OCI-LY3 (cell line): Measurements from ENCODE around the gene RPS28.
"Not testable (repeated sequence)": the region's sequence is repeated elsewhere in the genome, so short reads cannot be mapped to it uniquely, and the experiment has no call there.

Experiments used
- CTCF ChIP-seq: fragments of 200-600, 300-600 bp; sonication (generic); IDR thresholded peaks from 2 replicates; pipeline ENCODE4 v1.5.1; 2014; ENCODE audit warnings: antibody characterized with exemption, low read length, low read depth
- EZH2phosphoT487 ChIP-seq: fragments of 200-600 bp; shearing (Covaris generic); IDR thresholded peaks from 2 replicates; pipeline ENCODE4 v1.6.1; 2018; ENCODE audit warnings: antibody characterized with exemption, mixed run types, low read depth

- TF ChIP-seq CTCF, EZH2phosphoT487: not testable (repeated sequence)
These were observed 20.2 kb downstream of the RPS28 start for GRCh38 chr19:8341504-8341903.
